ENCODE results near the gene CHPF2. TPM values are rescaled to one million over a fixed set of nuclear protein-coding genes. Genes with fewer than 3 reads are reported as not detected.

Gene CHPF2
- total RNA-seq, 4 donors from 2014 or later: 21.5 to 28.6 (median 25.4) TPM

GRCh38 chr7:151228024-151228866 lies 4.0 kb upstream of the CHPF2 start:
- DNase-seq (ENCODE audit: low spot score in 2 of 2): no peak
- H3K27me3 ChIP-seq: no peaks in the 10 kb centered on the region
- WGBS: 71% methylated on average over 10 of the region's 10 CpGs

GRCh38 chr7:151229249-151229648 lies 3.0 kb upstream of the CHPF2 start:
- TF ChIP-seq POLR2AphosphoS5 (IDR thresholded peaks at IDR 0.05): no peak
- TF ChIP-seq POLR2A (IDR thresholded peaks at IDR 0.05): no peak
- no peak for TF ChIP-seq EP300 (IDR thresholded peaks at IDR 0.05)
- TF ChIP-seq CTCF (IDR thresholded peaks at IDR 0.05): no peak
- Histone ChIP-seq H3K27ac (no peak overlapping the region), H3K36me3 (peaks cover 6% of the 10 kb centered on the region), H3K4me1 (peaks cover 46% of the 10 kb centered on the region), H3K9me3 (no peaks in the 10 kb centered on the region), H3K4me3 (no peak overlapping the region), H3K27me3 (no peaks in the 10 kb centered on the region)
- DNase-seq (ENCODE audit: low spot score in 2 of 2): no peak
- 88% methylated on average over 10 of the region's 10 CpGs for WGBS

More at GRCh38 chr7:151228024-151228866, 4.0 kb upstream of the CHPF2 start:
- Histone ChIP-seq H3K27ac (no peak overlapping the region), H3K4me3 (peak overlapping the region; percentile 75), H3K9me3 (no peaks in the 10 kb centered on the region), H3K4me1 (peaks cover 36% of the 10 kb centered on the region), H3K36me3 (peaks cover 16% of the 10 kb centered on the region)
- TF ChIP-seq POLR2AphosphoS5 (IDR thresholded peaks at IDR 0.05) (no peak), CTCF (IDR thresholded peaks at IDR 0.05) (no peak), POLR2A (IDR thresholded peaks at IDR 0.05) (no peak), EP300 (IDR thresholded peaks at IDR 0.05) (no peak)

GRCh38 chr7:151231080-151231479 lies 1.2 kb upstream of the CHPF2 start:
- TF ChIP-seq POLR2AphosphoS5 (IDR thresholded peaks at IDR 0.05) (no peak), CTCF (IDR thresholded peaks at IDR 0.05) (no peak), POLR2A (IDR thresholded peaks at IDR 0.05) (no peak), EP300 (IDR thresholded peaks at IDR 0.05) (no peak)
- Histone ChIP-seq H3K9me3 (no peaks in the 10 kb centered on the region), H3K27me3 (no peaks in the 10 kb centered on the region), H3K4me1 (peaks cover 44% of the 10 kb centered on the region), H3K27ac (no peak overlapping the region), H3K36me3 (peaks cover 12% of the 10 kb centered on the region), H3K4me3 (no peak overlapping the region)
- 79% methylated on average over 1 of the region's 1 CpG for WGBS
- DNase-seq (ENCODE audit: low spot score in 2 of 2): no peak

- Histone ChIP-seq H3K4me3 (peak overlapping the region; percentile 87), H3K27ac (peak overlapping the region; percentile 78), H3K9me3 (no peaks in the 10 kb centered on the region), H3K27me3 (no peaks in the 10 kb centered on the region), H3K4me1 (peaks cover 33% of the 10 kb centered on the region), H3K36me3 (peaks cover 31% of the 10 kb centered on the region)
- 13% methylated on average over 29 of the region's 36 CpGs for WGBS
- TF ChIP-seq CTCF (IDR thresholded peaks at IDR 0.05) (no peak), POLR2AphosphoS5 (IDR thresholded peaks at IDR 0.05) (no peak), POLR2A (IDR thresholded peaks at IDR 0.05) (no peak), EP300 (IDR thresholded peaks at IDR 0.05) (no peak)
- peak in 1 of 2 donors; percentile 64 for DNase-seq (ENCODE audit: low spot score in 2 of 2)
Observed at GRCh38 chr7:151232917-151233701, 826 bp downstream of the CHPF2 start.

GRCh38 chr7:151233804-151234203 lies 1.5 kb downstream of the CHPF2 start:
- H3K27ac ChIP-seq: peak overlapping the region; percentile 78
- WGBS: 78% methylated on average over 9 of the region's 9 CpGs

More at GRCh38 chr7:151233804-151234203, 1.5 kb downstream of the CHPF2 start:
- DNase-seq (ENCODE audit: low spot score in 2 of 2): peak in 1 of 2 donors; percentile 35
- Histone ChIP-seq H3K4me1 (peaks cover 30% of the 10 kb centered on the region), H3K9me3 (no peaks in the 10 kb centered on the region), H3K4me3 (peak overlapping the region; percentile 87), H3K27me3 (no peaks in the 10 kb centered on the region), H3K36me3 (peaks cover 38% of the 10 kb centered on the region)
- TF ChIP-seq POLR2A (IDR thresholded peaks at IDR 0.05) (no peak), CTCF (IDR thresholded peaks at IDR 0.05) (no peak), POLR2AphosphoS5 (IDR thresholded peaks at IDR 0.05) (no peak), EP300 (IDR thresholded peaks at IDR 0.05) (no peak)
